Stimulated activated CD4-positive, alpha-beta T cell treated with anti-CD3 and anti-CD28 coated beads, Interleukin-2, amount 100 ng/mL, for 4 hours (primary cell): ENCODE results near the gene IFT20.

ENCODE experiments used
- DNase-seq: peaks from one replicate; pipeline ENCODE4 v3.0.0-alpha.2; 2020; ENCODE audit warnings: low read depth

The IFT20 gene

DNA sequence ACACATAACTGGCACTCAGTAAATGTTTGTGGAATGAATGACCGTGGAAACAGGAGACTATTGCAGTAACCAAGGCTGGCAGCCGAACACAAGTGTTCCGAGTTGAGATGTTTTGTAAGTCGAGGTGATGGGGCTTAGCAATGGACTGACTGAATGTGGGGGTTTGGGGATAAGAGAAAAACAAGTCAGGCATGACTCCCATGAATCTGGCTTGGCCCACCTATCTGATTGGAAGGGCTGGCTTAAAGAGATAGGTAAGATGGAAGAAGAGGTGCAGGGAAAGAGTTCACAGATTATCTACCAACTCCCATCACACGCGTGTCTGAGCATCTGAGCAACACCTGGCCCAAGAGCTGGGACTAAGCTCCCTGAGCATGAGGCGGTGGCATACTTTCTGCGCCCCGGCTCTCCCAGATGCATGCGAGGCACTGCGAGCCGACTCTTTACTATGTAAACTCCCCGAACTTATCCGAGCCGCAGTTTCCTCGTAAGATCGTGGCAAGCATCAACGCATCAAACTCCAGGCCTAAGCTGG, 539 bp downstream of the IFT20 start:
- DNase-seq = no peak

DNA sequence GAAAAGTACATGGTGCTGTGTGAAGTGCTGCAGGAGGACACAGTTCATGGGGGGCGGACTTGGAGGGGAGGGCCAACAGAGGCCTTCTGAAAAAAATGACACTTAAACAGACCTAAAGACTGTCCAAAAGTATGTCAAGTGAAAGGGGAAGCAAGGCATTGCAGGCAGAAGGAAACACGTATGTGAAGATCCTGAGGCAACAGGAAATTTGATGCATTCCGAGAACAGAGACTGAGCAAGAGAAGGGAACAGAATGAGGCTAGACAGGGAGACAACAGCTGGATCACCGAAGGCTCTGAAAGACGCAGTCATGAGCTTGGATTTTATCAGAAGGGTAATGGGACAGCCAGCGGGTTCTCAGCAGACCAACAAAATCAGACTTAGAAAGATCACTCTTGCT, 1.1 kb downstream of the IFT20 start:
- DNase-seq = no peak

DNA sequence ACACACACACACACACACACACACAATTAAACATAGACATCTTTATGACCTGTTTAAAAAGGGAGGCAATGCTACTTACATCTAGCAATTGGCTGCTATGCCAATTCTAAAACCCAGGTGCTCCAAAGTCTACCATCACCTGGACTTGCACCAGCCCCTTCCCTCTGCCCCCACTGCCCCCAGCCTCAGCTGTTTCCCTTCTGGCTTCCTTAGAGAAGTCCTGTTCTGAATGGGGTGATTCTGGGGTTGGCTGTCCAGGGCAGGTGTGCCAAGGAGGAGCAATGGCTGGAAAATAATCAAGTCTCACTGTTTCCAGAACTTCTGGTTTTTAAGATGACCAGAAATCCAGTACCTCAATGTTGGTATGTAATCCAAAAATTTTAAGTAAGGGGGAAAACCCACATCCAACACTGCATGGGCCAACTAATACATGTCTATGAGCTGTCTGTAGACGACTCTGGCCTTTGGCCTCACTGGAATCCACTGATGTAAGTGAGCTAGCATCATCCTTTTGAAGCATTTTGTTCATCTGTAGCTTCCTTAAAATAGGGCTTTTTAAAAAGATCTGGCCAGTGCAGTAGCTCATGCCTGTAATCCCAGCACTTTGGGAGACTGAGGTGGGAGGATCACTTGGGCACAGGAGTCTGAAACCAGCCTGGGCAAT, 2.1 kb downstream of the IFT20 start:
- no peak for DNase-seq

DNA sequence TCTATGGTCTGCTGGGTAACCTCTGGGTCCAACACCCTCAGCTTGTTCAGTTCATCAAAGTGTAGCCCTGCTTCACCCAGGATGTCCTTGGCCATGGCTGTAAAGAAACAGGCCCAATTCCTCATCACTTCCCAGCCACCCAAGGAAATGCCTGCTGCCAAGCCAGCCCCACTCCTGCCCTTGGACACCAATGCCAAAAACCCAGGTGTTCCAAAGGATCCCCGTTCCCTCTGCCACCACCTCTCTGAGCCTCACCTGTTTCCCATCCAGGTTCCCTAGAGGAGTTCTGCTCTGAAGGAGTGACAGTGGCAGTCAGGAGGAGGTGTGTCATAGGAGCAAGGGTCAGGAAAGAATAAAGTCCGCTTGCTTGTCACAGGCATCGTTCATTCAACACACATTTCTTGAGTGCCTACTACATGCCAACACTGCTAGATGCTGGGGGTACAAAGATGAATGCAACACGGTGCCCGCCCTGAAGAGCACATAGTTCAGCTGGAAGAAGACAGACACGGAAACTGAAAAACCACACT, 3.3 kb downstream of the IFT20 start:
- no peak for DNase-seq

DNA sequence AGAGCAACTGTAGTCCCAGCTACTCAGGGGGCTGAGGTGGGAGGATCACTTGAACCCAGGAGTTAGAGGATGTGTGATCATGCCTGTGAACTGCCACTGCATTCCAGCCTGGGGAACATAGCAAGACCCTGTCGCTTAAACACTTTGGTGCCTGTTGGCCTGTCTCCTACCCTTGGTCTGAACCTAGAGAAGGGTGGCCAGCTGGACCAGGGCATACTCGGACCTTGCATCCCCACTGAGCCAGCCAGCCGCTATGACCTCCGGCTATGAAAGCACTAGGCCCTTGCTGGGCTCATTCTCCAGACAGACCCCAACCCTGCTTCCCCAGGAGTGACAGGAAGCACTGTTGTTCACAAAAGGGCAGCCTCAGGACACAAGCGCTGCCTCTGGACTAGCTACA, 4.6 kb downstream of the IFT20 start:
- no peak for DNase-seq

DNA sequence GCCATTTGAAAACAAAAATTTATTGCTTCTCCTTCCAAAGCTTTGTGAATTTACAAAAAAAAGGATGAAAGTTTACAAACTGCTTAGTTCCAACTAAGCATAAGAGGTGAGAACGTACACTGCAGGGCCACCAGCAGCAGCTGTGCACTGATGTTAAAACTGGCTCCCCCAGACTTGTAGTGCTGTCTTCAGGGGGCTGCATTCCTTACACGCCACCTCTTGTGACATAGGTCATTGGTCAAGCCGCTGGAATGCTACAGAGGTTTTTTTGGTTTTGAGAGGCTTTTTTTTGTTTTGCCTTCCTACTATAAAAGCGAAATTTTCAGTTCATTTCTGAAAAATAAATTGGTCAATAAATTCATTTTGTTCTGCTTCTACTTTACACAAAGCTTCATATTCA, 6.9 kb downstream of the IFT20 start:
- DNase-seq = no peak

DNA sequence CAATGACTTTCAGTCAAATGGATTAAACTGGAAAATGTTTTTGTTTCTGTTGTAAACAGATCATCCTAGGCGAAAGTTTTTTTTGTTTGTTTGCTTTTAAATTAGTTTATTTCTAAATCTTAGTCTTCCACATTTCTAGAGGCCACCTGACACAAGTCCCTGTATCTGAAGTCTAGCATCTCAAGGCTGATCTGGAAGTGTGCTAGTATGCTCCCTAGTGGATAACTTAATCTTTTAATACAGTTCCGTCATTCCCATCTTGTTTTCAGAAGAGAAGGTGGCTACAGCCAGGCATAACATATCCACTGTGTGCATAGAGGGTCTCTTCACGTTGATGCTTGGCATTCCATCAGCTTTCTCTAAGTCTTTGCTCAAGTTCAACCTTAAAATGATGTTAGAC, 7.6 kb downstream of the IFT20 start:
- DNase-seq = no peak

DNA sequence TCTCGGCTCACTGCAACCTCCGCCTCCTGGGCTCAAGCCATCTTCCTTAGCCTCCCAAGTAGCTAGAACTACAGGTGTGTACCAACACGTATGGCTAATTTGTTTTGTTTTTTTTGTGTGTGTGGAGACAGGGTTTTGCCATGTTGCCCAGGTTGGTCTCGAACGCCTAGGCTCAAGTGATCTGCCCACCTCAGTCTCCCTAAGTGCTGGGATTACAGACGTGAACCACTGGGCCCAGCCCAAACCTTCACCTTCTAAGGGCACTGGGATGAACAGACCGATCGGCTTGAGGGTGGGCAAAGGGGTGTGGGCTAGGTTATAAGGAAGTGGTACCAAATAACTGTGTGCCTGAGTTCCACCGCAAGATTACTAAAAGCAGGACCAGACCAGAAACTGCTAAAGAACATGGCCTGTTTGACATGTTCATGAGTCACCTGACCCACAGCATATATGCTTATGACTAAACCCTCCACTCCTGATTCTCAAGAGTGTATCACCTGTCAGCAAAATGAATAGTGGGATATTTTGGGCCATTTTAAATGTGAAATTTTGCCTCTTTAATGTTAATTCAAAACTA, 8.2 kb downstream of the IFT20 start:
- DNase-seq = no peak

DNA sequence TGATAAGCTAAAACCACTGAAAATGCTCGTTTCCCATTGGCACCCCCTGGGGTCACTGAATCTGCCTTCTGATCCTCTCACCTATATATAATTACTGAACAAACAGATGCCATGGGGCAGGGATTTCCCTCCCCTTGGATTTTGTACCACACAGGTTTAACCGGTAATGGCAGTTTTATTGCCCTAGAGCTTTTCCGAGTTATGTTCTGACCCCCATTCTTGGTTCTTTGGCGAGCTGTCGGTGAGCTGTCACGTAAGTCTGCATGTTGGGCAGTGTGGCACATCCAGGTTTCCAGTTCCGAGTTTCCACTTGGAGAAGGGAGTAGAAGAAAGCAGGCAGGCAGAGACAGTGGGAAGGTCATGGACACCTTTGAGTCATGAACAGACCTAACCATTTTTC, 9.2 kb downstream of the IFT20 start:
- DNase-seq = no peak

DNA sequence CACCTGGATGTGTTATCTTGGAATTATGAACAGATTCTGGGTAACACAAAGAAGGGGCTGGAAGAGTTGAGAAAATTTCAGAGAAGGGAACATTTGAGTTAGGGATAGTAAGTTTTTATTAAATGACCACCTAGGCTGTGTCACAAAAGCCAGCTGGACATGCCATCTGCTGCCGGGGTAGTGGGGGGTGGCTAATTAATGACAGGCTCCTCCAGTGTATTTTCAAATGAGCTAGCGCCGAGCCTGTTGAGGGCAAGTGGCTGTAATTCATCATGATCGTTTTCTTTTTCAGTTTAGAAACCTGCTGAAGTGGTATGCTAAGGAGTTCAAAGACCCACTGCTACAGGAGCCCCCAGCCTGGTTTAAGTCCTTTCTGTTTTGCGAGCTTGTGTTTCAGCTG, 10.1 kb downstream of the IFT20 start:
- no peak for DNase-seq

DNA sequence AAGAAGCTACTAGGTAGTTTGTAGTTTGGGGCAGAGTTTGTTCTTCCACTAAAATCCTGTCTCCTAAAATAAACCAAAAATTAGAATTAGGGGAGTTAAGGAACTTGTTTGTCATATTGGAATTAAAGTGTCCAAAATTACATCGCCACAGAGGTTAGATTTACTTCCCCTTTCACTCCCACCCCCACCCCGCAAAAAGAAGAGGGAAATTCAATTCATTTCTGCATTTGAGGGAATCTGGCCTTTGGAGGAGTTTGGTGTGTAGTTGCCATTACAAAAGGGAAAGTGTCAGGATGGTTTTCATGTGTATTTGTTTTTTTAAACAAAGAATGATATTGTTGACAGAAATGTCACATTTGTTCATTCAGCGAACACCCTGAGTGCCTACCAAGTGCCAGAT, 10.5 kb downstream of the IFT20 start:
- DNase-seq = no peak

DNA sequence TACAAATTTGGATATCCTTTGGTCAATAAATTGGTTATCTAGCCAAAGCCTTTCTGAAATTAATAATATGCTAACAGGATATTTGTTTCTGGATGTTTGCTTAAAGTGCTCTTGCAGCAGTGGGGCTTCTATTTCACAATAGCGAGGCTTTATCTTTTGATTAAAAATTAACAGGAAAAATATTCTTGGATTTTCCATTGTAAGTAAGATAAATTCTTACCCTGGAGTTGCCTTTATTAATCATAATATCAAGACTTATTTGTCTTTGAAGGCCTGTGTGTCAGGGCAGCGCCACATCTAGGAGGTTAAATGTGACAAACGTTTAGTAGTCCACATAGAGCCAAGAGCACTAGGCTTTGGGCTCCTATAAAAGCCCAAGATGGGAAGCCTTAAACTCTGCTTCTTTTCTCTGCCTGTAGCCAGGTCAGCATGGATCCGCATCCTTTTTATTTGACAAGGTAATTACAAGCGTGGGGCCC, 11.0 kb downstream of the IFT20 start:
- DNase-seq = no peak

DNA sequence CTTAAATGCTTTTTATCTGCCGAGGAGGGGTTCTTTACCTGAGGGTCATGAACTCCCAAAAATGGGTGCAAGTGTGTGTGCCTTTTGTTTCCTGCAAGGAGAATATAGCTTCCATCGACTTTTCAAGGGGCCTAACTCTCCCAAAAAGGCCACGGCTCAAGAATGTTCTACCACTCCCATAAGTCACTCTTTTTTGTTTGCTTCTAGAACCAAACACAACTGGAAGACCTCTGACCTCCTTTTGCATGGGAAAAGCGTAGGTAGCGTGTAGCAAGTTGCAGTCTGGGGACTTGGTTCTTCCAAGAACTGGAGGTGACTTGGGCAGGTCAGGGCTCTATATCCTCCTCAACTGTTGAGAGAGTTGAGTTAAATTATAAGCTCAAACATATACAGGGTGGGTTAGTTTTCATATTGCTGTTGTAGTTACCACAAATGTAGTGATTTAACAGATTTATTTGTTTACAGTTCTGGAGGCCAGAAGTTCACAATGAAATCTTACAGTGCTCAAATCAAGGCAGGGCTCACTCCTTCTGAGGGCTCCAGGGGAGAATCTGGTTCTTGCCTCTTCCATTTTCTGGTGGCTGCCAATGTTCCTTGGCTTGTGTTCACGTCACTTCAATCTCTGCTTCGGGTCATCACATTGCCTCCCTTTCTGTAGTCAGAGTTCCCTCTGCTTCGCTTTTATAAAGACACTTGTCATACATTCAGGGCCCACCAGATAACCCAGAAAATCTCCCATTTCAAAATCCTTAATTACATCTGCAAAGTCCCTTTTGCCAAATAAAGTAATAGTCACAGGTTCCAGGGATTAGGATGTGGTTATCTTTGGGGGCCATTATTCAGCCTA, 14.8 kb downstream of the IFT20 start:
- no peak for DNase-seq

DNA sequence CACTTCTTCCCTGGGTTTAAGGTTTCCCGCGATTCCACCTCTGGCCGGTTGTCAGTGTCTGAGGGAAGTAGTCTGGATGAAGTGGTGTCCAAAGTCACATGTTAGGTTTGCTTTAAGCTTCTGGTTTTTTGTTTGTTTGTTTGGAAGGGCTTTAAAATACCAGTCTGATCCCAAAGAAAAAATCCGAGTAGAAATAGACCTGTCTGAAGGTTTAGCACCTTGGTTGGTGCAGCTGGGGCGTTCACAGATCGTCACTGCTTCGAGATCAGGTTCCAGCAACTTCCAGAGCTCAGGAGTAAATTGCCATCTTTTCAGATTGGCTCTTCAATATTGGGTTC, 15.7 kb downstream of the IFT20 start:
- no peak for DNase-seq

DNA sequence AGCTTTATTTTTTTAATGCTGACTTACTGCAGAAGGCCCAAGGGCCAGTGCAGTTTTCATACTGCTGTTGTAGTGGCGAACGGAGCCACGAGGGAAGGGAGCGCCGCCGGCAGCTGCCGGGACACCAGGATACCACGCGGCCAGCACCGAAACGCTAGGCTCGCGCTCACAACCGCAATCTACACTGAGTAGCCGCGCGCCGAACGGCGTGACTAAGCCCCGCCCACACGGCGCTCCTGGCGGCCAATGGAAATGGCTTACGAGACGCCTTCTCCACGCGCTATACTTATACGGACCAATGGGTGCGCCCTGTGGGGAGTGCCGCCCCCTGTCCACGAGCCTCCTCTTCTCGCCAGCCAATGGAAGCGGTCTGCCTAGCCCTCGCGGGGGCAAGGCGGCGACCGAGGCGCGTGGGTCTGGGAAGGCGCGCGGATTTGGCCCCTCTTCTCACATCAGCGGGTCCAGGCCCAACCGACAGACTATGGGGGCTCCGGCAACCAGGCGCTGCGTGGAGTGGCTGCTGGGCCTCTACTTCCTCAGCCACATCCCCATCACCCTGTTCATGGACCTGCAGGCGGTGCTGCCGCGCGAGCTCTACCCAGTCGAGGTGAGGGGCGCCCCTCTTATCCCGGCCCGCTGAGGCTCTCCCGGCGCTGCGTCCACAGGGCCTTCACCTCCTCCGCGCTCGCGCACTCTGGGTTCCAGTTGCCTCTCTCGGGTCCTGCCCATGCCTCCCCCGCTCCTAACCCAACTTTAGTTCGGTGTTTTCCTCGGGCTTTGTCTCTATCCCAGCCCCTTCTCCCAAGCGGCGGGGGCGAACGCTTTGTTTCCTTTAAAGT, 16.3 kb downstream of the IFT20 start, which contains the start of gene TMEM97:
Gene TMEM97 (plus strand): TSS at position 442 of the 839 bp plus-strand sequence. CDS start 40 bp downstream, at position 482.
- peak; percentile 94 for DNase-seq

DNA sequence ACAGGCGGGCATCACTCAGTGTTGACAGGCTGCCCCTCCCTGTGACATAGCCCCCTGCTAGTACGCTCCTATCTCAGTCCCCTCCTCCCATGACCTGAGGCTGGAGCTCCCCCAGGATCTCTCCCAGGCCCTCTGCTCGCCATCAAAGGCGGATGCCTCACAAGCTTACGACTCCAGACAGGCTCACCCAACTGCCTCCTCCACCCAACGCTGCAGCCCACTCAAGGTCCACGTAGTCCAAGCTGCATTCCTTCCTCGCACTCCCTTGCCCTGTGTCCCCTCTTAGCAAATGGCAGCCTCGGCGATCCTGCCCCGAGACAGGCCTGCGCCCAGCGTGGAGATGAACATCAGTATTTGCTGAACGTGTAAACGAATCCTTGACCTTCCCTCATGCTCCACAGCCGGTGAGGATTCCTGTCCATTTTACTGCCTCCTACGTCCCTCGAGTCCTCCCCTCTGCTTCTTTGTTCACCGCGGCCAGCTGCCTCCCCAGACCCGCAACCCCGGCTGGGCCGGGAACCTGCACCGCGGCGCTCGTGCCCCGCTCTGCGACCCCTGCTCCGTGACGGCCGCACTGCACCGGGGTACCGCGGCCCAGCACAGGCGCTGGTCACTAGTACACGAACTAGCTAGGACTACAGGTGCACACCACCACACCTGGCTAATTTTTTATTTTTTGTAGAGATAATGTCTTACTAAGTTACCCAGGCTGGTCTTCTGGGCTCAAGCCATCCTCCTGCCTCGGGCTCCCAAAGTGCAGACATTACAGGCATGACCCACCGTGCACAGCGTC, 17.1 kb downstream of the IFT20 start:
- DNase-seq = no peak

DNA sequence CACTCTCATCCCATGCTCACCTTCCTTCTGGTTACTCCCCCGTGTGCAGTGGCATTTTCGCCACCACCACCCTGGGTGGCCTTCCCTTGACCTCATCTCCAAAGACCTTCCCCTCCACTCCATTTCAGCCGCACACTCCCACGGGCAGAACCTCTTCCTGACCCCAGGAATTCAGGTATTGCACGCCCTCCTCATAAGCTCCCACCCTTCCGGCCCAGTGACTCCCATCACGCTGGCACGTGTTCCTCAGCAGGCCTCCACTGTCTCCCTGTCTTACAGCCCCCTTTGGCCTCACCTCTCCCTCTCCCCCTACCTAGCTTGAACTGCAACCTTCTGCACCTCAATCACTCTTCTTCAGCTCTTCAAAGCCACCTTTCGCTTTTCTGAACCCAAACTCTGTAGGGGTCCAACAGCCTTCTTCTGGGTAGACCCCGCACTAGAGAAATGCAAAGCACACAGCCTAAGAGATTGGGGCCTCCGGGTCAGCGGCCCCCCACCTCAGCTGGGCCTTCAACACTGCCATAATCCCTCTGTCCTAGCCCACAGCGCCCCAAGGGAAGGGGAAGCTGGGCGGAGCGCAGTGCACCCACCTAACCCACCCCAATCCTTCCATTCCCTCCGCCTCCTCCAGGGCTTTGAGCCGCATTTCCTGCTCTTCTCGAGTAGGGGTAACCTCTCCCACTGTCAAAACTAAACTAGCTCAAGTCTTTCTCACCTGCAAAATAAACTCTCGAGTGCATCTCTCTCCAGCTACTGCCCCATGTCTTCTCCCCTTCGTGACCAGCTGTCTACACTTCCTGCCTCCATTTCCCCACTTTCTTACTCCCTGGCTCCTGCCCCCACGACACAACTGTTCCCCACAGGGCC, 17.9 kb downstream of the IFT20 start:
- no peak for DNase-seq

DNA sequence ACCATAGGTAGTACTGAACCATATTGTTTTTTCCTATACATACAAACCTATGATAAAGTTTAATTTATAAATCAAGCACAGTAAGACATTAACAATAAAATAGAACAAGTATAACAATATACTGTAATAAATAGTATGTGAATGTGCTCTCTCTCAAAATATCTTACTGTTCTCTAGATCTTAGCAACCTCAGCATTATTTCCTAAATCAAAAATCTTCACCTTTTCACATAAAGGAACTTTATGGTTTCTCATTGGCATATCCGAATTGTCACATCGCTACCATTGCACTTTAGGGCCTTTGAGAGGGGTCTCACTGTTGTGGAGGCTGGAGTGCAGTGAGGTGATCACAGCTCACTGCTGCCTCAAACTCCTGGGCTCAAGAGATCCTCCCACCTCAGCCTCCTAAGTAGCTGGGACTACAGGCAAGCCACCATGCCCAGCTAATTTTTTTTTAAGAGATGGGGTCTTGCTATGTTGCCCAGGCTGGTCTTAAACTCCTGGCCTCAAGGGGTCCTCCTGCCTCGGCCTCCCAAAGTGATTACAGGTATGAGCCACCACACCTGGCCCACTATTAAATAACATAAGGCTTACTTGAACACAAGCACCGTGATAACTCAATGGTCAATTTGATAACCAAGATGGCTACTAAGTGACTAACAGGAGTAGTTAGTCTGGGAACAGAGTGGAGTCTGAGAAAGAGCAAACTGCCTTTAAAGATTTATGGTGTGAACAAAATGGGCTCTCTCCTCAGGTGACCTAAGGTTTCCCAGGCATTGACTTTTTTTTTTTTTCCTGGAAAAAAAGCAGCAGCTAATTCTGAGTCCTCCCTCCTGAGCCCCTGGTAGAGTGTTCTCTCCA, 19.2 kb downstream of the IFT20 start:
- no peak for DNase-seq

DNA sequence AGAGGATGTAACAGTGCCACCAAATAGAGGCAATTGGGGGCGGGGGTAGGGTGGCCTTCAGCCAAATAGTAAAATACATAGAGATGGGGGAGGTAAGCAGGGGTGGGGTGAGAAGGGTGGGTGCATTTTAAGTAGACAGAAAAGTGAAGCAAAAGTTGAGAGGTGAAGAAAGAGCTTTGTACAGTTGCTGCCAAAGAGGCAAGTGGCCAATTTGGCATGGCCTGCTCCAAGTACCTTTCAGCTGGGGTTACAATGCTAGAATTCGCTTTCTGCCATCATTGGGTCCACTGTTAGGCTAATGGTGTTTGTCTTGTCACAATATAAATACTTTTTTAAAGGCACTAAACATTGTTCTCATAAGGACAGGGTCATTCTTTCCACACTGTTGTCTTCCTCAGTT, 21.4 kb downstream of the IFT20 start:
- no peak for DNase-seq
